ELR (cell line): ENCODE results near the gene ABL1.
"Not testable (repeated sequence)": the region's sequence is repeated elsewhere in the genome, so short reads cannot be mapped to it uniquely, and the experiment has no call there.

Experiments used
- DNase-seq: peaks from one replicate; pipeline ENCODE4 v3.0.0-alpha.2; 2015; ENCODE audit warnings: low read depth

The ABL1 gene

GRCh38 chr9:130903194-130904069, 68.4 kb downstream of the ABL1 start:
- no peak for DNase-seq

GRCh38 chr9:130904070-130905044, 69.3 kb downstream of the ABL1 start:
- DNase-seq, result no peak

- DNase-seq, result no peak
Observed at GRCh38 chr9:130905125-130905901, 70.3 kb downstream of the ABL1 start.

- DNase-seq, result no peak
Observed at GRCh38 chr9:130905902-130906734, 71.1 kb downstream of the ABL1 start.

GRCh38 chr9:130906735-130907416, 71.8 kb downstream of the ABL1 start:
- no peak for DNase-seq

- no peak for DNase-seq
Observed at GRCh38 chr9:130908146-130908877, 73.3 kb downstream of the ABL1 start.

GRCh38 chr9:130908878-130909355, 73.9 kb downstream of the ABL1 start:
- DNase-seq, result no peak

- DNase-seq, result not testable (repeated sequence)
Observed at GRCh38 chr9:130910041-130910440, 75.0 kb downstream of the ABL1 start.

GRCh38 chr9:130910670-130911069, 75.6 kb downstream of the ABL1 start:
- not testable (repeated sequence) for DNase-seq

- DNase-seq, result no peak
Observed at GRCh38 chr9:130911254-130912049, 76.4 kb downstream of the ABL1 start.

GRCh38 chr9:130912932-130913598, 78.0 kb downstream of the ABL1 start:
- peak; percentile 92 for DNase-seq

- DNase-seq, result no peak
Observed at GRCh38 chr9:130913599-130914416, 78.8 kb downstream of the ABL1 start.

GRCh38 chr9:130914417-130915095, 79.5 kb downstream of the ABL1 start:
- DNase-seq, result no peak

- no peak for DNase-seq
Observed at GRCh38 chr9:130915096-130915447, 80.0 kb downstream of the ABL1 start.

- no peak for DNase-seq
Observed at GRCh38 chr9:130917168-130917960, 82.3 kb downstream of the ABL1 start.
